Midbrain (tissue), 1 donor: ENCODE measurements around the gene C1QTNF12.
"Not testable (repeated sequence)": the region's sequence is repeated elsewhere in the genome, so short reads cannot be mapped to it uniquely, and the experiment has no call there.

Experiments
- DNase-seq: peaks from one replicate; lab custom pipeline; 2025; lab: John Stamatoyannopoulos, UW

Gene C1QTNF12

GRCh38 chr1:1259540-1259939 lies 13.0 kb upstream of the C1QTNF12 start:
- DNase-seq, result no peak

GRCh38 chr1:1259119-1259488 lies 12.6 kb upstream of the C1QTNF12 start:
- no peak for DNase-seq

- DNase-seq, result no peak
Measured at GRCh38 chr1:1256956-1257871, 10.7 kb upstream of the C1QTNF12 start.

- no peak for DNase-seq
Measured at GRCh38 chr1:1255611-1256010, 9.1 kb upstream of the C1QTNF12 start.

DNA sequence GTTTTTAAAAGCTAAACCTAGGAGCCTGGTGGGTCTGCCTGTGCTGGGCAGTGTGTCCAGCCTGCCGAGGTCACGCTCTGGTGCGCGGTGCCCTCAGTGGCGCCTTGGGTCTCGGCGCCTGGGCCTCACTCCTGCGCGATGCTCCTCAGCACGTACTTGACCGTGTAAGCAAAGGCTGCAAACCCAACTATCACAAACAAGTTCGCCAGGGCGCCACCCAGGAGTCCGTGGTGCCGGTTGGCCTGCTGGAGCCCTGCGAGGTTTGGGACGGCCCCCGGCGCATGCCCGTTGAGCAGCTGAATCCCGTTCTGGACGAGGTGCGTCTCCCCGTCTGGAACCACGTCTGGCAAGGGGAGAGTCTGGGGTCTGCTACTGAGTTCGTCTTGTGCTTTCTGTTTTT lies 8.6 kb upstream of the C1QTNF12 start:
- DNase-seq, result no peak

- no peak for DNase-seq
Measured at GRCh38 chr1:1254667-1254998, 8.1 kb upstream of the C1QTNF12 start.

GRCh38 chr1:1253972-1254666 lies 7.6 kb upstream of the C1QTNF12 start:
- no peak for DNase-seq

GRCh38 chr1:1253314-1253713 lies 6.8 kb upstream of the C1QTNF12 start:
- DNase-seq, result no peak

DNA sequence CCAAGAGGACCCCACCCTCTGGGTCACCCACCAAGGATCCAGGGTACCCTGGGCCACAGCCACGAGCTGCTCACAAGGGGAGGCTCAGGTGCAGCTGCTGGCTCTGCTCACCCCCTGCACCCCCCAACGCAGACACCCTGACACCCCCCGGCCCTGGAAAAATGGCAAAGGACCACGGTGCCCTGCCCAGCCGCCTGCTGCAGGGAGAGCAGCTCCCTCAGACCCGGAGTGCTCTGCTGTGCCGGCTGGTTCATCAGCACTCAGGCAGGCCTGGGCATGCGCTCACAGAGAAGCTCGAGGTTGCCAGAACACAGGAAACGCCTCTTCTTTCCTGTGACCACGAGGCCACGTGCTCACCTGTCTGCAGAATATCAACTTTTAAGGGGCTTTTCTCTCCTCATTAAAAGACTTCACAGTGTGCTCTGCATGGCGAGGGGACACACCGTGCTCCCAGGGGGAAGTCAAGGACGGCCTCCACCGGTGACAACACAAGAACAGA lies 4.3 kb upstream of the C1QTNF12 start:
- no peak for DNase-seq

DNA sequence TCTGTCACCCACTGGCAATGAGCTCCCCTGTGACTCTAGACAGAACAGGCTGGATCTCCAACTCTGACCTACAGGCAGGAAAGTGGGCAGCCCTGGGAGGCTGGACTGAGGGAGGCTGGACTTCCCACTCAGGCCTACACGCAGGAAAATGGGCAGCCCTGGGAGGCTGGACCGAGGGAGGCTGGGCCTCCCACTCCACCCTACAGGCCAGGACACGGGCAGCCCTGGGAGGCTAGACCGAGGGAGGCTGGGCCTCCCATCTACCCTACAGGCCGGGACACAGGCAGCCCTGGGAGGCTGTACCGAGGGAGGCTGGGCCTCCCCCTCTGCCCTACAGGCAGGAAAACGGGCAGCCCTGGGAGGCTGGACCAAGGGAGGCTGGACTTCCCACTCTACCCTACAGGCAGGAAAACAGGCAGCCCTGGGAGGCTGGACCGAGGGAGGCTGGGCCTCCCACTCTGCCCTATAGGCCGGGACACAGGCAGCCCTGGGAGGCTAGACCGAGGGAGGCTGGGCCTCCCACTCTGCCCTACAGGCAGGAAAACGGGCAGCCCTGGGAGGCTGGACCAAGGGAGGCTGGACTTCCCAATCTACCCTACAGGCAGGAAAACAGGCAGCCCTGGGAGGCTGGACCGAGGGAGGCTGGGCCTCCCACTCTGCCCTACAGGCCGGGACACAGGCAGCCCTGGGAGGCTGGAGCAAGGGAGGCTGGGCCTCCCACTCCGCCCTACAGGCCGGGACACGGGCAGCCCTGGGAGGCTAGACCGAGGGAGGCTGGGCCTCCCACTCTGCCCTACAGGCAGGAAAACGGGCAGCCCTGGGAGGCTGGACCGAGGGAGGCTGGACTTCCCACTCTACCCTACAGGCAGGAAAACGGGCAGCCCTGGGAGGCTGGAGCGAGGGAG lies 1.7 kb upstream of the C1QTNF12 start:
- not testable (repeated sequence) for DNase-seq

- DNase-seq, result no peak
Measured at GRCh38 chr1:1247341-1247913, 905 bp upstream of the C1QTNF12 start.

DNA sequence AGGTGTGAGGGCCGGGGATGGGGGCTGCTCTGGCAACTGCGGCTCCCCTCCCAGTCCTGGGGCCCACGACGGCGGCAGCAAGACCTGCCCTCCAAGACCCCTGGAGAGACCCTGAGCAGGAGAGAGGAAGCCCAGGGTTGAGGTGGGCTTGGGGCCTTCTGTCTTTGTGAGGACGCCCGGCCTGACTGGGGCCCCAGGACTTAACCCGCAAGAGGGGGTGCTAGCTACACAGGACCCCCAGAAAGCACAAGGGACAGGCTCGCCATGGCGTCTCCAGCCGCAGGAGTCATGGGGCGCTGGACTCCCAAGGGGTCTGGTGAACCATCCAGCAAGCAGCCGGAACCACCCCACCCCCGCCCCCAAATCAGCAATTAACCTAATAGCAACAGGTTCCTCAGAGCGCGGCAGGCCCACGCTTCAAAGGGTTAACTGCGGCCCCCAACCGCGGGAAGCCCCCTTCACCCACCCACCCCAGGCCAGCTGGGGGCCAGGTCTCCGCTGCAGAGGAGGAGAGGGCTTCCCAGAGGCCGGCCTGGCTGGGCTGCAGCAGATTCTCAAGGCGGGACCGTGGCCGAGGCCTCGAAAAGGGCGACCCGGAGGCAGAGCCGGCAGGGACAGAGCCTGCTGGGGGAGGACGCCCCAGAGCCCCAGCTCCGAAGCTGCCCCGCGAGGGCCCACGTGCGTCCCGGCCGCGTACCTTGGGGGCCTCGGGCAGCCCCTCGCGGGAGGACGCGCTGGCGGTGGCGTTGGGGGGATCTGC lies 525 bp downstream of the C1QTNF12 start:
- no peak for DNase-seq

DNA sequence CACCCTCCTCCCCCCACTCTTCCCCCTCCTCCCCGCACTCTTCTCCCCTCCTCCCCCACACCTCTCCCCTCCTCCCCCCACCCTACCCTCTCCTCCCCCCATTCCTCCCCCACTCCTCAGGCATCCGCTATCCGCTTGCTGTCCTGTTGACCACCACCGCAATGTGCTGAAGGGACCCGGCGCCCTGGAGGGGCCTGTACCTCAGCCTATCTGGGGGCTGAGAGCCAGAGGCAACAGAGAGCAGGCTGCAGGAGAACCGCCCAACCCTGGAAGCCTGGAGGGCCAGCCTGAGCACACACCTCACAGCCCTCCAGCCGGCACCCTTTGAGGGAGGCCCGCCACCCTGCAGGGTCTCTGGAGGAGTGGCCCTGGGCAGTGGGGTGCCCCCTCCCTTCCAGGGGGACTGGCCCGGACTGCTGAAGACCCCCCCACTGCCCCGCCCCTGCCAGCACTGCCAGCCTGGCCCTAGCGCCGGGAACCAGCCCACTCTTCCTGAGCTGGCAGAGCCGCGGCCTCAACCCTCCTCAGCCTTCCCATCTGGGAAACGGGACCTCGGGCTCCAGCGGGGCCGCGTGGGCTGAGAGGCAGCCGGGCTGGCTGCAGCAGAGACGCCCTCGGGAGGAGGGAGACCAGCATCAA lies 1.2 kb downstream of the C1QTNF12 start:
- no peak for DNase-seq

DNA sequence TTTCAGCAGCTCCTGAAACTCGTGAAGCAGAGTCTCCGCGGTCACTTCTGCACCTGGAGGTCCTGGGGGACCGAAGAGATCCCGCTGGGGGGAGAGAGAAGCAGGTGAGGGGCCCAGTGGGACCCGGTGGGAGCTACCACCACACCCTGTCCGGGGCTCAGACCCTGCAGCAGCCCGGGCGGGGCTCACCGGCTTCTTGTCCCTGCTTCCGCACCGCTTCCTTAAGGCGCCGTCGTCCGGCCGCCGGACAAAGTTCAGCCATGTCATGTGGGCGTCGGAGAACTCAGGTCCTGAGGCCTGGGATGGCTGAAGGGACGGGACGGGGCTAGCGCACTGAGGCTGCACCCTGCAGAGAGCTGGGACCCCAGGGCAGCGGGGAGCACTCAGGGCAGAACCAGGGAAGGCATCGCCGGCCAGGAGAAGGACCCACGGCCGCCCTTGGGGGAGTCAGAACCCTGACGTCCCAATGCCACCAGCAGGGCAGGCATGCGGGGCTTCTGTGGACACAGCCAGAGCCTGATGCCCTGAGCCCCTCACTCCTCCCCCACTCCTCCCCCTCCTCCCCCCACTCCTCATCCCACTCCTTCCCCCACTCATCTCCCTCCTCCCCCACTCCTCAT lies 2.2 kb downstream of the C1QTNF12 start:
- DNase-seq, result no peak

DNA sequence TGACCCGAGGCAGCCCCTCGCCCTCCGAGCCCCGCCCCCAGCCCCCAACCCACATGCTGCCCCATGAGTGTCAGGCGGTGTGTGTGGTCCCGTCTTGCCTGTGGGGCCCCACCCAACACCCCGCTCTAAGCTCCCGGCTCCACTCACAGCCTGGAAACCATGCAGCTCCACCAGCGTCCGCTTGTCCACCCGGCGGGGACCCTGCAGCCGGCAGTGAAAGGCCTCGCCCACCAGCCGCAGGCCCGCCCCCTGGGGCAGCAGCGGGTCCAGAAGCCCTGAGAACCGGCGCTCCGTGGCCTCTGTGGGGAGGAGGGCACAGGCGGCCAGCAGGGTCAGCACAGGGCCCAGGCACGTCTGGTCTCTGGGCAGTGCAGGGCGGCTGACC lies 2.7 kb downstream of the C1QTNF12 start:
- DNase-seq, result no peak

DNA sequence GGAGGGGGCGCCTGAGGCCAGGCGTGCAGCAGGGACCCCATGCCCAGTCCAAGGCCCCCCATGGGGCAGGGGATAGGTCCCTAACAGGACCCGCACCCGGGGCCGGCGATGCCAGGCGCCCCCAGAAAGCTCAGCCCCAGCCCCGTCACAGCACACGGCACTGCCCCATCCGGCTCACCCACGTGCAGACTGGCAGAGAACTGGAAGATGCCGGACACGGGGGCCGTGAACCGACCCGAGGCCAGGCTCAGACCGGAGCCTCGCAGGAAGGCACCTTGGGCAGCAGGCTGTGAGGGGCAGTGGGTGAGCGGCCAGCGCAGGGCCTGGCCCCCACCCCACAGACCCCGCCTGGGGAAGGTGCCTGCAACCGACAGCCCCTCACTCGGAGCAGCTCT lies 3.3 kb downstream of the C1QTNF12 start:
- no peak for DNase-seq

DNA sequence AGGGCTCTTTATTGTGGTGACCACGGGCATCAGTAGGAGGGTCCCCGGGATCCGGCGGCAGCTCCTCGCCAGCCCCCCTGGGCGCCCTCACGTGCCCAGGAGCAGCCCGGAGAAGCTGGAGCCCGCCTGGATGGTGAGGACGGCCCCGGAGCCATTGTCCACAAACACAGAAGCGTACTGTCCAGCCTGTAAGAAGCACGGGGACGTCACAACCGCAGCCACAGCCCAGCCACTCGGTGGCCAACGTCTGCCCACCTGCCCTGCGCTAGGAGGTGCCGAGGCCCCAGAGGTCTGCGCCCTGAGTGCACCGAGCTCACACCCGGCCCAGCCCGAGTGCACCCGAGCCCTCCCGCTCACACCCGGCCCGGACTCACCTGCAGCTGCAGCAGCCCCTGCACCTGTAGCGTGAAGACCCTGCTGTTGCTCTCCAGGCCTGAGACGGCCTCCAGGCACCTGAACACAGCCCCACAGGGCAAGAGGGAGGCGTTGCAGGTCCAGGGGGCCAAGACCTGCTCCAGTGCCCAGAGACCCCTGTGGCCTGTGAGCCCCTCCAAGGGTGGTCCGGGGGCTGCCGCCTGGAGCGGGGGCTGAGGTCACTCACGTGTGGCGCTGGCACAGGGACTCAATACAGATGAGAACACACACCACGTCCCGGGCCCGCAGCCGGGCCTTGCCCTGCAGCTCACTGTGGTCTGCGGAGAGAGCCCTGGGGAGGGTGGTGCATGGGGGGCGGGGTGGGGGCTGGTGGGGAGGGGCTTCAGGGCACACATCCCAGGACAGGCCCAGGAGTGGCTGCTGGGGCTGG lies 3.9 kb downstream of the C1QTNF12 start:
- DNase-seq, result no peak

DNA sequence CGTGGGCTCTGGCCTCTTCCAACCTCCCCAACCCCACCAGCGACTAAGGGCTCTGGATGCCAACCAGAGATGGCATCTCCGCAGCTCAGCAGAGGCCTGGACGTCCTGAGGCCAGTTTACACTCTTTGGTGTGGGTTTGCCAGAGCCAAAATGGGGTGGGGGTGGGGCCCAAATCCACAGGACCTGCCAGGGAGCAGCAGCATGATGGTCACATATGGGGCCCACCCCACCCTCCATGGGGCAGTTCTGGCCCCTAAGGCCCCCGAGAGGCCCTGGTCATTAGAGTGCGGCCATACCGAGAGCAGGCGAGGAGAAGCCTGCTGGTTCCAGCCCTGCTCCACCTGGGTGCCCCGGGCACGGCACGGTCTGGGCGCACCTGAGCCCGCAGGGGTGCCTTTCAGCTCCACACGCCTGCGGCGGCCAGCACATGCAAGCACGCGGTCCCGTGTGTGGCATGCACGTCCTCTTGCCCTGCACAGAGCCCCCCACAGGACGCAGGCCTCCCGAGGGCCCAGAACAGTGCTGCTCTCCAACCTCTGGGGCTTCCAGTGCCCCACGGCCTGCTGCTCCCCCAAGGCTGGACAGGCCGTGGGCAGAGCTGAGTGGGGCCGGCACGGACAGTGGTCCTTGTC lies 4.8 kb downstream of the C1QTNF12 start:
- no peak for DNase-seq
